Skin epidermis (tissue), 12 donors: Measurements from ENCODE around the gene KIAA1671.
"Not testable (repeated sequence)": the region's sequence is repeated elsewhere in the genome, so short reads cannot be mapped to it uniquely, and the experiment has no call there.

Experiments
- H3K27ac ChIP-seq, 21 experiments: fragments of 200-600 bp; sonication (generic) in 11 of 21; one replicate each; pipeline ENCODE4 v1.5.0; 2020; ENCODE audit warnings: mild to moderate bottlenecking in 3 of 21, inconsistent platforms in 2 of 21, moderate library complexity in 2 of 21
- H3K4me3 ChIP-seq, 7 experiments: fragments of 200-600 bp; sonication (generic) in 2 of 7; one replicate each; pipeline ENCODE4 v1.5.0; 2020; ENCODE audit warnings: inconsistent platforms in 2 of 7, mild to moderate bottlenecking in 2 of 7, moderate library complexity in 1 of 7

The KIAA1671 gene

DNA sequence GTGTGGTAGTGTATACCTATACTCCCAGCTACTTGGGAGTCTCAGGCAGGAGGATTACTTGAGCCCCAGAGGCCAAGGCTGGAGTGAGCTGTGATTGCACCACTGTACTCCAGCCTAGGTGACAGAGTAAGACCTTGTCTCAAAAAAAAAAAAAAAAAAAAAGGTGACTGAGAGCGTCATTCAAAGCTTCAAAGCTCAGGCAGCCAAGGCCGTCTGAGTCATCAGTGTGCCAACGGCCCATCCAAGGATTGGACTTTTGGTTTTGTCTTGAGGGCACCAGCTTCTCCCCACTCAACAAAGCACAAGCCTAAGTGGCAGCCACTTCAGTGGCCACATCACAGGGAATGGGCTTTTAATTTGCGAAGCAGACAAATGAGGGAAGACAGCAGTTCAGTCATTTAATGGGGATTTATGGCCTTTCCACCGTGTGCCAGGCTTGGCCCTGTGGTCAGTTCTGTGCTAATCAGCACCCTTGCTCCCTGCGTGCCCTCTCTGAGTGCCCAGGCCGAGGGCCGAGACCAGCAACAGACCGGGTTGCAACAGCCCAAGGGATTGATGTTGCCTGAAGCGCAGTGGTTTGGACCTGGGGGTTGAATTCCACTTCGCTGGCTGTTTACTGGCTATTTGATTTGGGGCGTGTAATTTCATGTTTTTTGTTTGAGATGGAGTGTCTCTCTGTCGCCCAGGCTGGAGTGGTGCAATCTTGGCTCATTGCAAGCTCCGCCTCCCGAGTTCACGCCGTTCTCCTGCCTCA lies 216.9 kb downstream of the KIAA1671 start:
- H3K4me3 ChIP-seq = no peak overlapping the region
- no peak overlapping the region for H3K27ac ChIP-seq

DNA sequence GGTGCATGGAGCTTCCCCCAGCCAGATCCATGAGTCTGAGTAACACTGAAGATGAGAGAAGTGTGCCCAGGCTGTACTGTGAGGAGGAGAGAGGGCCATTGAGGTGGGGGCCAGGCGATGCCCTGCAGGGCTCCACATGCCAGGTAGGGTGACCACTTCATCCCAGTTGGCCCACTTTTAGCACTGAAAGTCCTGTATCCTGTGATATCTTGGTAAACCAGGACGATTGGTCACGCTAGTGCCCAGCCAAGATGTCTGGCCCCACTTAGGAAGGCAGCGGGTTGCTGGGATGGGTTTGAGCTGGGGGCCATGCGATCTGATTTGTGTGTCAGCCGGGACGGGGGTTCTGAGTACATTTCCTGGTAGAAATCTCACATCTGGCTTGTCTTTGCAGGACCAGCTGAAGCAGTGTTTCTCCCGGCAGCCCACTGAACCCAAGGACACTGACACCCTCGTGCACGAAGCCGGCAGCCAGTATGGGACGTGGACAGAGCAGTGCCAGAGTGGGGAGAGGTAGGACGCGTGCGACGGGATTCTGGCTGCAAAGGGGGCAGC lies 218.0 kb downstream of the KIAA1671 start:
- Histone ChIP-seq H3K4me3 (no peak overlapping the region), H3K27ac (no peak overlapping the region)

GRCh38 chr22:25172153-25172552 lies 219.6 kb downstream of the KIAA1671 start:
- H3K4me3 ChIP-seq = no peak overlapping the region
- no peak overlapping the region for H3K27ac ChIP-seq

DNA sequence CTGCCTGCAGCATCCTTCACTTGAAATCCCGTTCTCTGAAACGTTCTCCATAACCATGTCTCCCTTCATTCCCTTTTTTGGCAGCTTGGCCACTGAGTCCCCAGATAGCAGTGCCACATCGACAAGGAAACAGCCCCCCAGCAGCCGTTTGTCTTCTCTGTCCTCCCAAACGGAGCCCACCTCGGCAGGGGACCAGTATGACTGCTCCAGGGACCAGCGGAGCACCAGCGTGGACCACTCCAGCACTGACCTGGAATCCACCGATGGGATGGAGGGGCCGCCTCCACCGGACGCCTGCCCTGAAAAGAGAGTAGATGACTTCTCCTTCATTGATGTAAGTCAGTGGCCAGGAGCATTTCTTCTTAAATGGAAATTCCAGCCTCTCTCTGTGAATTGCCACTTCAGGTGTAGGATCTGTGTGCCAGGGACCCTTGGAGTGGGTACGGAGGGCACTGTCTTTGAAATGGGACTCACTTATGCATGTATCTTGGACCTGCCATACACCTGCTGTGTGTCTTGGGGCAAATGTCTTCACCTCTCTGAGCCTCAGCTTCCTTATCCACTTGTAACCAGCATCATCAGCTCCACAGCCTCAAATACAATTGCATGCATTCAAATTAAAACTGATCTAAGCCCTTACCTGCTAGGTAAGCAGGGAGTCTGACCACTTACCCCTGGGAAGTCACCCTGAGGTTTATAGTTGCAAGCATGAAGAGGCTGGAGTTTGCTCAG lies 221.8 kb downstream of the KIAA1671 start:
- H3K27ac ChIP-seq = no peak overlapping the region
- no peak overlapping the region for H3K4me3 ChIP-seq

GRCh38 chr22:25174888-25175411 lies 222.4 kb downstream of the KIAA1671 start:
- H3K4me3 ChIP-seq = no peak overlapping the region
- H3K27ac ChIP-seq = no peak overlapping the region

DNA sequence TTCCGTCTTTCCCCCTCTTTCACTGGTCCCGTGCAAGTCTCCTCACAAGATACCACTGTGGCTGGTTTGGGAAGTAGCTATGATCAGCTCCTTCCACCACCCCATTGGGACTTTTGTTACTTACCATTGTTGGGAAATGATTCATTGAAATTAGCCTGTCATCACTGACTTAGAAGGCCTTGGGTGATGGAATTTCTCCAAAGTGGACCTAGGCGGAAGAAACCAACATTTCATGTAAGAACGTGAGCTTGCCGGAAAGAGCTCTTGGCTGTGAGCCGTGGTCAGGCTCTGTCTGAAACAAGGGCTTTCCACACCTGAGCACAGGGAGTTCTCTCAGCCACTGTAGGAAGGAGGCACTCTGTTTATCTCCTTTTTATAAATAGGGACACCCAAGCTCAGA lies 223.7 kb downstream of the KIAA1671 start:
- H3K4me3 ChIP-seq = no peak overlapping the region
- H3K27ac ChIP-seq = peak overlapping the region in 2 of 21 experiments; percentile 38 to 42

DNA sequence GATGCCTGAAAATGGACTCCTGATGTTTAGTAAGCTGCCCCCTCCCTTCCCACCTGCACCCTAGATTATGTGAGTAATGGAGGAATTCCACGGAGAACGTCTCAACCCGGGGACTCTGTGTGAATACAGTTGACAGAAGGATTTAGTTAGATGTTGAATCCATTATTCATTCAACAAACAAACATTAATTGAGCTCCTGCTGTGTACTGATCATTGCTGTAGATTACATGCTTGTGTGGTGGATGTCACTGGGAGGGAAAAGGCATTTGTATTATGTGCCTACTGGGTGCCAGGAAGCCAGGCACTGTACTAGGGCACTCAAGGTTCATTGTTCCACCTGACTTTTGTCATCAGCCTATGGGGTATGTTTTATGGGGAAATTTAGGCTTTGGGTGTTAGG lies 224.3 kb downstream of the KIAA1671 start:
- H3K27ac ChIP-seq = peak overlapping the region in 1 of 21 experiments; percentile 38

DNA sequence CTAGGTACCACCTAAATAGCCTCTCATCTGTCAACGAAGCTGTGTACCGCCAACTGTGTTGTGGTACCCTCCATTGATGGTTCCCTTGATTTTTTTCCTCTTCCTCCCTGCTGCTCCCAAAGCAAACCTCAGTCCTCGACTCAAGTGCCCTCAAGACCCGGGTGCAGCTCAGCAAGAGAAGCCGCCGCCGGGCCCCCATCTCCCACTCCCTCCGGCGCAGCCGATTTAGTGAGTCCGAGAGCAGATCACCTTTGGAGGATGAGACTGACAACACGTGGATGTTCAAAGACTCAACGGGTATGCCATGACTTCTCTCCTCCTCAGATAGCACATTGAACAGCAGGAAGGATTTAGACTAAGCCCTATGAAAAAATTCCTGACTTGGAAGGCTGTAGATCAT lies 224.7 kb downstream of the KIAA1671 start:
- H3K4me3 ChIP-seq = no peak overlapping the region
- H3K27ac ChIP-seq = no peak overlapping the region

More for the DNA sequence above, 224.3 kb downstream of the KIAA1671 start:
- no peak overlapping the region for H3K4me3 ChIP-seq

- Histone ChIP-seq H3K4me3 (no peak overlapping the region), H3K27ac (no peak overlapping the region)
Observed at GRCh38 chr22:25177895-25178294, 225.4 kb downstream of the KIAA1671 start.

- not testable (repeated sequence) for H3K4me3 ChIP-seq
- peak overlapping the region in 2 of 21 experiments; percentile 34 to 74 for H3K27ac ChIP-seq
Observed at GRCh38 chr22:25178348-25178747, 225.8 kb downstream of the KIAA1671 start.

DNA sequence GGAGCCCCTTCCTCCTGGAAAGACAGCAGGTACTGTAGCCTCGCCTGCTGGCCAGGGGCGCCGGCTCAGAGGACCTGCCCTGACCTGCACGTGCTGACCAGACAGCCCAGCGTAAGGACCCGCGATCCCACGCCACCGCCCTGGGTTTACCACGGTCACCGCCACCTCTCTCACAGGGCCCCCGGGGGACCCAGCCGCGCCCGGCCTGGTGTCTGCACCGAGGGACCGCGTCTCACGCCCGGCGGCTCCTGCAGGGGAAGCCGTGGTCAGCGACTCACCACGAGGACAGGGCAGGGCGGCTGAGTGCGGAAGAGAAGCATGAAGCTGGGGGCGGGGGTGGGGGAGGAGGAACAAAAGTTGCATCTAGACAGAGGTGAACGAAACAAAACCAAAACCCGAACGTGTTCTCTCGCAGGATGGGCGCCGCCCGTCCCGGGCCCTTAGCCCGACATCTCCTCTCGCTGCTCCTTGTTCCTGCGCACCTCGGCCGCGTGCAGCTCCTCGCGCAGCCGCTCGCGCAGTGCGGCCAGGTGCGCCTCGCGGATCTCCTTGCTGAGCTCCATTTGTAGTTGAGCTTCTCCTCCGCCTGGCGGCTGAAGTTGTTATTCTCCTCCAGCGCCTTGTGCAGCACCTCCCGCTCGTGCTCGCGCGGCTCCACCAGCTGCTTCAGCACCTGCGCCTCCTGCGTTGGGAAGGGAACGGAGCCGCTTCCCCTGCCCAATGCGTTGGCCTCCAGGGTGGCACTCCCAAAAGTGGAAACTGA lies 226.5 kb downstream of the KIAA1671 start:
- Histone ChIP-seq H3K4me3 (peak overlapping the region in 1 of 7 experiments; percentile 11), H3K27ac (peak overlapping the region in 2 of 21 experiments; percentile 34 to 74)

GRCh38 chr22:25182131-25183110 lies 229.9 kb downstream of the KIAA1671 start:
- no peak overlapping the region for H3K4me3 ChIP-seq
- no peak overlapping the region for H3K27ac ChIP-seq

- Histone ChIP-seq H3K27ac (no peak overlapping the region), H3K4me3 (no peak overlapping the region)
Observed at GRCh38 chr22:25183949-25184619, 231.6 kb downstream of the KIAA1671 start.

DNA sequence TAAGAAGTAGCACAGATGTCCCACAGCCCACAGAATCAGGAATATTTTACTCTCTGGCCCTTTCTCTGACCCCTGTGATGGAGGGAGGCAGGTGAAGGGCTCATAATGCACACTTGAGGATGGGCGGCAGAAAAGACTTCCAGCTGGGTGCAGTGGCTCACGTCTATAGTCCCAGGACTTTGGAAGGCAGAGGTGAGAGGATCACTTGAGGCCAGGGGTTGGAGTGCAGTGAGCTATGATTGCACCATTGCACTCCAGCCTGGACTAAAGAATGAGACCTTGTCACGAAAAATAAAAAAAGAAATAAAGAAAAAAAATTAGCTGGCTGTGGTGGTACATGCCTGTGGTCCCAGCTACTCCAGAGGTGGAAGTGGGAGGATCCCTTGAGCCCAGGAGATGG lies 233.6 kb downstream of the KIAA1671 start:
- Histone ChIP-seq H3K4me3 (no peak overlapping the region), H3K27ac (no peak overlapping the region)

DNA sequence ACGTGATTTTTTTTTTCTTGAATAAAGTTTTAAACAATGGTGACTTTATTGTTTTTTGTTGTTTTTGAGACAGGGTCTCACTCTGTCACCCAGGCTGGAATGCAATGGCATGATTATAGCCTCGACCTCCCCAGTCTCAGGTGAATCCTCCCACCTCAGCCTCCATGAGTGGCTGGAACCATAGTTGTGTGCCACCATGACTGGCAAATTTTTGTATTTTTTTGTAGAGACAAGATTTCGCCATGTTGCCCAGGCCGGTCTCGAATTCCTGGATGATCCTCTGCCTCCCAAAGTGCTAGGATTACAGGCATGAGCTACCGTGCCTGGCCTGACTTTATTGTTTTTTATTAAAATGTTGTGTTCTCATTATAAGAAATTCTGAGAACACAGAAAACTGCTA lies 235.0 kb downstream of the KIAA1671 start:
- Histone ChIP-seq H3K4me3 (no peak overlapping the region), H3K27ac (no peak overlapping the region)

- Histone ChIP-seq H3K27ac (no peak overlapping the region), H3K4me3 (no peak overlapping the region)
Observed at GRCh38 chr22:25192406-25192805, 239.9 kb downstream of the KIAA1671 start.

- Histone ChIP-seq H3K27ac (no peak overlapping the region), H3K4me3 (no peak overlapping the region)
Observed at GRCh38 chr22:25193130-25193529, 240.6 kb downstream of the KIAA1671 start.

- Histone ChIP-seq H3K27ac (no peak overlapping the region), H3K4me3 (no peak overlapping the region)
Observed at GRCh38 chr22:25193548-25193947, 241.0 kb downstream of the KIAA1671 start.
